ENCODE results near the gene CFAP65. TPM values are rescaled to one million over a fixed set of nuclear protein-coding genes. Genes with fewer than 3 reads are reported as not detected.

Gene CFAP65
- polyA plus RNA-seq, 1 experiment = not detected

GRCh38 chr2:219057709-219058540 is 16.6 kb upstream of the CFAP65 start:
- CTCF ChIA-PET = interaction anchor here (0.6 to 11.6 kb wide), 38 partner anchors 8 to 389 kb away, joined by 3 to 180 read pairs (median 3); no protein-coding TSS in a partner anchor
- POLR2A ChIA-PET = interaction anchor here (2.2 kb wide), 1 partner anchor 61 kb away, joined by 5 read pairs; no protein-coding TSS in a partner anchor
- Histone ChIP-seq H3K27ac (ENCODE audit: low read depth, low read length) (no peak overlapping the region), H3K9me3 (ENCODE audit: control insufficient read depth, insufficient read depth, low read length) (no peaks in the 10 kb centered on the region; the same call in 1 of the 2 replicates), H3K27me3 (ENCODE audit: control insufficient read depth, insufficient read depth, low read length) (peaks cover 78% of the 10 kb centered on the region), H3K4me3 (ENCODE audit: low read depth, low read length) (peak overlapping the region; percentile 13; the same call in 1 of the 2 replicates)
- TF ChIP-seq CTCF (IDR thresholded peaks at IDR 0.05; ENCODE audit: low read depth, low read length) = peak; percentile 89
- no peak for DNase-seq (ENCODE audit: low read depth, low spot score)

- CTCF ChIA-PET = interaction anchor here (0.6 to 11.6 kb wide), 20 partner anchors 14 to 238 kb away, joined by 3 to 180 read pairs (median 5); no protein-coding TSS in a partner anchor
- Histone ChIP-seq H3K9me3 (ENCODE audit: control insufficient read depth, insufficient read depth, low read length) (no peaks in the 10 kb centered on the region; the same call in 1 of the 2 replicates), H3K4me3 (ENCODE audit: low read depth, low read length) (no peak overlapping the region), H3K27ac (ENCODE audit: low read depth, low read length) (no peak overlapping the region), H3K27me3 (ENCODE audit: control insufficient read depth, insufficient read depth, low read length) (peaks cover 73% of the 10 kb centered on the region)
- TF ChIP-seq CTCF (IDR thresholded peaks at IDR 0.05; ENCODE audit: low read depth, low read length) = no peak
- POLR2A ChIA-PET = no interaction called here
- no peak for DNase-seq (ENCODE audit: low read depth, low spot score)
Measured at GRCh38 chr2:219056896-219057708, 15.8 kb upstream of the CFAP65 start.

GRCh38 chr2:219056176-219056895 is 15.0 kb upstream of the CFAP65 start:
- no peak for DNase-seq (ENCODE audit: low read depth, low spot score)
- H3K27ac ChIP-seq (ENCODE audit: low read depth, low read length) = no peak overlapping the region
- TF ChIP-seq CTCF (IDR thresholded peaks at IDR 0.05; ENCODE audit: low read depth, low read length) = no peak
- H3K27me3 ChIP-seq (ENCODE audit: control insufficient read depth, insufficient read depth, low read length) = peaks cover 71% of the 10 kb centered on the region
- no peaks in the 10 kb centered on the region; the same call in 1 of the 2 replicates for H3K9me3 ChIP-seq (ENCODE audit: control insufficient read depth, insufficient read depth, low read length)
- CTCF ChIA-PET = interaction anchor here (1.0 to 11.6 kb wide), 5 partner anchors 15 to 202 kb away, joined by 3 to 180 read pairs (median 32); no protein-coding TSS in a partner anchor
- POLR2A ChIA-PET = no interaction called here
- H3K4me3 ChIP-seq (ENCODE audit: low read depth, low read length) = no peak overlapping the region

- H3K27me3 ChIP-seq (ENCODE audit: control insufficient read depth, insufficient read depth, low read length) = peaks cover 71% of the 10 kb centered on the region
- no peaks in the 10 kb centered on the region; the same call in 1 of the 2 replicates for H3K9me3 ChIP-seq (ENCODE audit: control insufficient read depth, insufficient read depth, low read length)
- ChIA-PET POLR2A (interaction anchor here (0.6 kb wide), 1 partner anchor 21 kb away, joined by 3 read pairs; no protein-coding TSS in a partner anchor), CTCF (interaction anchor here (0.7 to 11.6 kb wide), 6 partner anchors 16 to 105 kb away, joined by 3 to 180 read pairs (median 20); partner anchors contain the start of gene NHEJ1)
- no peak for DNase-seq (ENCODE audit: low read depth, low spot score)
- no peak overlapping the region for H3K27ac ChIP-seq (ENCODE audit: low read depth, low read length)
- TF ChIP-seq CTCF (IDR thresholded peaks at IDR 0.05; ENCODE audit: low read depth, low read length) = no peak
- H3K4me3 ChIP-seq (ENCODE audit: low read depth, low read length) = no peak overlapping the region
Measured at GRCh38 chr2:219054956-219055903, 13.9 kb upstream of the CFAP65 start.

All from AG04450 (cell line).